Sigmoid colon (tissue), 4 donors: ENCODE measurements around the gene SAA1.

Experiments
- POLR2A ChIP-seq, 2 donors: fragments of 450-650 bp; IDR thresholded peaks; one replicate each; pipeline ENCODE4 v1.6.1; 2016; ENCODE audit warnings: antibody characterized with exemption in 2 of 2, mild to moderate bottlenecking in 2 of 2, moderate library complexity in 2 of 2
- POLR2AphosphoS5 ChIP-seq, 4 donors: sonication (generic); formaldehyde crosslinking; IDR thresholded peaks; one replicate each; pipeline ENCODE4 v1.6.1; 2017; ENCODE audit warnings: antibody characterized with exemption in 4 of 4
- TF ChIP-seq, protein P1 (sequence below), 4 experiments: fragments of 450-650 bp in 3 of 4; fragments of 200-600 bp in 1 of 4; IDR thresholded peaks; one replicate each; pipeline ENCODE4 v1.5.1; 2016 to 2019; ENCODE audit warnings: antibody characterized with exemption in 4 of 4, mild to moderate bottlenecking in 3 of 4, moderate library complexity in 2 of 4

DNA sequence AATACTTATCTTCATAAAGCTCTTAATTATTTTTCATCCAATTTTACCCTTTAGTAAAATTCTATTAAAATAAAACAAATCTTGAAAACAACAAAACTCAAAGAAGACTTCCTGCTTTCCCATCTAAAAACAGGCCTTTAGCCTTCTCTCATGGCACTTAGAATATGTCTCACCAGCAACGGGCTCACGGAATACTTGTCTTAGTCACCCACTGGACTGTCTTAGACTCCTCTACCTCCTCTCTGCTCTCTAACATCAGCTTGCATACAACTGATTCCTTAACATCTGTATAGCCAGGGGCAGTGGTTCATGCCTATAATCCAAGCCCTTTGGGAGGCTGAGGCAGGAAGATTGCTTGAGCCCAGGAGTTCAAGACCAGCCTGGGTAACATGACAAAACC, 42.2 kb downstream of the SAA1 start:
- TF ChIP-seq, protein P1, sequence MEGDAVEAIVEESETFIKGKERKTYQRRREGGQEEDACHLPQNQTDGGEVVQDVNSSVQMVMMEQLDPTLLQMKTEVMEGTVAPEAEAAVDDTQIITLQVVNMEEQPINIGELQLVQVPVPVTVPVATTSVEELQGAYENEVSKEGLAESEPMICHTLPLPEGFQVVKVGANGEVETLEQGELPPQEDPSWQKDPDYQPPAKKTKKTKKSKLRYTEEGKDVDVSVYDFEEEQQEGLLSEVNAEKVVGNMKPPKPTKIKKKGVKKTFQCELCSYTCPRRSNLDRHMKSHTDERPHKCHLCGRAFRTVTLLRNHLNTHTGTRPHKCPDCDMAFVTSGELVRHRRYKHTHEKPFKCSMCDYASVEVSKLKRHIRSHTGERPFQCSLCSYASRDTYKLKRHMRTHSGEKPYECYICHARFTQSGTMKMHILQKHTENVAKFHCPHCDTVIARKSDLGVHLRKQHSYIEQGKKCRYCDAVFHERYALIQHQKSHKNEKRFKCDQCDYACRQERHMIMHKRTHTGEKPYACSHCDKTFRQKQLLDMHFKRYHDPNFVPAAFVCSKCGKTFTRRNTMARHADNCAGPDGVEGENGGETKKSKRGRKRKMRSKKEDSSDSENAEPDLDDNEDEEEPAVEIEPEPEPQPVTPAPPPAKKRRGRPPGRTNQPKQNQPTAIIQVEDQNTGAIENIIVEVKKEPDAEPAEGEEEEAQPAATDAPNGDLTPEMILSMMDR (IDR thresholded peaks at IDR 0.05): no peak
- TF ChIP-seq POLR2AphosphoS5 (IDR thresholded peaks at IDR 0.05) (no peak), POLR2A (IDR thresholded peaks at IDR 0.05) (no peak)
